Neural progenitor cell (in vitro differentiated cells): ENCODE data around the gene PRIMA1. TPM values are rescaled to one million over a fixed set of nuclear protein-coding genes. Genes with fewer than 3 reads are reported as not detected.

Source experiments
- DNase-seq: peaks from one replicate; pipeline ENCODE4 v3.0.0-alpha.2; 2016; ENCODE audit warnings: low spot score
- H2AFZ ChIP-seq: fragments of 200-600 bp; sonication (generic); replicated peaks from 2 replicates; pipeline ENCODE4 v1.6.1; 2016; ENCODE audit warnings: antibody characterized with exemption
- H3F3A ChIP-seq: fragments of 200-600 bp; sonication (generic); 2 replicates; pipeline ENCODE4 v1.6.1; 2016; ENCODE audit warnings: antibody characterized with exemption, low read depth
- H3K27ac ChIP-seq: fragments of 200-600 bp; sonication (generic); 2 replicates; pipeline ENCODE4 v1.5.1; 2016; ENCODE audit warnings: mild to moderate bottlenecking
- H3K27me3 ChIP-seq: fragments of 200-600 bp; sonication (generic); 2 replicates; pipeline ENCODE4 v1.6.1; 2016; ENCODE audit warnings: mild to moderate bottlenecking, moderate library complexity
- H3K36me3 ChIP-seq: fragments of 200-600 bp; sonication (generic); 2 replicates; pipeline ENCODE4 v1.5.1; 2016
- H3K4me1 ChIP-seq: fragments of 200-600 bp; sonication (generic); 2 replicates; pipeline ENCODE4 v1.6.1; 2016; ENCODE audit warnings: mixed run types
- H3K4me2 ChIP-seq: fragments of 200-600 bp; sonication (generic); 2 replicates; pipeline ENCODE4 v1.6.1; 2016
- H3K4me3 ChIP-seq: fragments of 200-600 bp; sonication (generic); 2 replicates; pipeline ENCODE4 v1.5.1; 2016
- H3K79me2 ChIP-seq: fragments of 200-600 bp; sonication (generic); 2 replicates; pipeline ENCODE4 v1.6.1; 2016; ENCODE audit warnings: low read depth
- H3K9ac ChIP-seq: fragments of 200-600 bp; sonication (generic); 2 replicates; pipeline ENCODE4 v1.6.1; 2016
- H3K9me3 ChIP-seq: fragments of 200-600 bp; sonication (generic); 2 replicates; pipeline ENCODE4 v1.5.1; 2016; ENCODE audit warnings: low read depth
- H4K20me1 ChIP-seq: fragments of 200-600 bp; sonication (generic); 2 replicates; pipeline ENCODE4 v1.6.1; 2016; ENCODE audit warnings: low read depth
- H3K27ac Mint-ChIP-seq: 3 replicates; pipeline ENCODE4 v1.8.0; 2021; ENCODE audit warnings: mixed read lengths
- H3K27me3 Mint-ChIP-seq: 2 replicates; pipeline ENCODE4 v1.8.0; 2022; ENCODE audit warnings: low read depth, mild to moderate bottlenecking, inconsistent platforms, moderate library complexity, mixed read lengths; ENCODE audit not compliant: insufficient read depth
- H3K36me3 Mint-ChIP-seq: 3 replicates; pipeline ENCODE4 v1.8.0; 2021; ENCODE audit warnings: mixed read lengths
- H3K4me1 Mint-ChIP-seq: 3 replicates; pipeline ENCODE4 v1.8.0; 2021; ENCODE audit warnings: mixed read lengths
- H3K4me3 Mint-ChIP-seq: 3 replicates; pipeline ENCODE4 v1.8.0; 2021; ENCODE audit warnings: mild to moderate bottlenecking, moderate library complexity, mixed read lengths
- H3K9me3 Mint-ChIP-seq: 3 replicates; pipeline ENCODE4 v1.8.0; 2020; ENCODE audit warnings: mixed read lengths
- CTCF ChIP-seq: fragments of 200-600 bp; sonication (generic); IDR thresholded peaks from 2 replicates; pipeline ENCODE4 v1.5.1; 2017; ENCODE audit warnings: antibody characterized with exemption, mild to moderate bottlenecking
- EZH2 ChIP-seq: fragments of 200-600 bp; sonication (generic); IDR thresholded peaks from 2 replicates; pipeline ENCODE4 v1.6.1; 2017; ENCODE audit warnings: antibody characterized with exemption, mild to moderate bottlenecking, moderate library complexity
- EZH2phosphoT487 ChIP-seq: fragments of 200-600 bp; sonication (generic); IDR thresholded peaks from 2 replicates; pipeline ENCODE4 v1.6.1; 2017; ENCODE audit warnings: antibody characterized with exemption
- total RNA-seq: library from RNA; depleted of rRNA; stranded (reverse); fragments of >200 nt; gene quantifications from 2 replicates; pipeline ENCODE4 v1.2.3, GENCODE V29; 2015; ENCODE audit warnings: low replicate concordance

Gene PRIMA1
- total RNA-seq, 1 donor from 2014 or later: 2.8 TPM

- H3K36me3 Mint-ChIP-seq: no peaks in the 10 kb centered on the region
- H3K4me1 Mint-ChIP-seq: peaks cover 65% of the 10 kb centered on the region
- peak overlapping the region; percentile 44 for H3K27ac Mint-ChIP-seq
Measured at GRCh38 chr14:93686268-93686667, 102.0 kb downstream of the PRIMA1 start.

GRCh38 chr14:93685121-93685895 is 103.0 kb downstream of the PRIMA1 start:
- H3K36me3 ChIP-seq: no peaks in the 10 kb centered on the region
- peaks cover 50% of the 10 kb centered on the region for H3F3A ChIP-seq
- Mint-ChIP-seq H3K9me3 (peaks cover 2% of the 10 kb centered on the region), H3K4me3 (no peak overlapping the region), H3K27ac (no peak overlapping the region), H3K4me1 (peaks cover 68% of the 10 kb centered on the region), H3K27me3 (peaks cover 9% of the 10 kb centered on the region), H3K36me3 (no peaks in the 10 kb centered on the region)
- H3K27ac ChIP-seq: peak overlapping the region; percentile 24
- no peak overlapping the region for H3K9ac ChIP-seq
- no peaks in the 10 kb centered on the region for H3K9me3 ChIP-seq
- H3K4me1 ChIP-seq: peaks cover 67% of the 10 kb centered on the region
- no peak overlapping the region for H3K4me2 ChIP-seq
- no peaks in the 10 kb centered on the region for H4K20me1 ChIP-seq
- DNase-seq: no peak
- no peaks in the 10 kb centered on the region for H3K79me2 ChIP-seq
- H2AFZ ChIP-seq: no peak overlapping the region
- H3K27me3 ChIP-seq: no peaks in the 10 kb centered on the region
- H3K4me3 ChIP-seq: no peak overlapping the region
- no peak for TF ChIP-seq EZH2
- no peak for TF ChIP-seq EZH2phosphoT487
- no peak for TF ChIP-seq CTCF

More at GRCh38 chr14:93686268-93686667, 102.0 kb downstream of the PRIMA1 start:
- Histone ChIP-seq H3K9me3 (no peaks in the 10 kb centered on the region), H3K27me3 (no peaks in the 10 kb centered on the region), H3K27ac (no peak overlapping the region), H3K4me2 (peak overlapping the region; percentile 76), H3K36me3 (no peaks in the 10 kb centered on the region), H3K4me1 (peaks cover 71% of the 10 kb centered on the region), H3K4me3 (no peak overlapping the region), H4K20me1 (no peaks in the 10 kb centered on the region), H3F3A (peaks cover 57% of the 10 kb centered on the region), H2AFZ (peak overlapping the region; percentile 68), H3K79me2 (no peaks in the 10 kb centered on the region), H3K9ac (no peak overlapping the region)
- no peak for DNase-seq
- Mint-ChIP-seq H3K4me3 (peak overlapping the region; percentile 3), H3K27me3 (peaks cover 15% of the 10 kb centered on the region), H3K9me3 (peaks cover 2% of the 10 kb centered on the region)
- no peak for TF ChIP-seq EZH2
- TF ChIP-seq EZH2phosphoT487: no peak
- no peak for TF ChIP-seq CTCF

- Mint-ChIP-seq H3K36me3 (no peaks in the 10 kb centered on the region), H3K27ac (no peak overlapping the region), H3K9me3 (no peaks in the 10 kb centered on the region)
Measured at GRCh38 chr14:93683226-93683625, 105.1 kb downstream of the PRIMA1 start.

More at GRCh38 chr14:93683226-93683625, 105.1 kb downstream of the PRIMA1 start:
- Histone ChIP-seq H3K9ac (no peak overlapping the region), H2AFZ (peak overlapping the region; percentile 5), H3K27me3 (no peaks in the 10 kb centered on the region), H3F3A (peaks cover 29% of the 10 kb centered on the region), H3K4me1 (peaks cover 49% of the 10 kb centered on the region), H3K9me3 (no peaks in the 10 kb centered on the region), H3K79me2 (no peaks in the 10 kb centered on the region), H3K4me2 (no peak overlapping the region), H3K4me3 (no peak overlapping the region), H4K20me1 (no peaks in the 10 kb centered on the region), H3K36me3 (no peaks in the 10 kb centered on the region), H3K27ac (no peak overlapping the region)
- H3K27me3 Mint-ChIP-seq: peaks cover 7% of the 10 kb centered on the region
- H3K4me1 Mint-ChIP-seq: peaks cover 54% of the 10 kb centered on the region
- TF ChIP-seq EZH2 (no peak), EZH2phosphoT487 (no peak), CTCF (no peak)
- DNase-seq: peak; percentile 45
- H3K4me3 Mint-ChIP-seq: no peak overlapping the region
